Measurements from ENCODE around the gene GAGE12D. TPM values are rescaled to one million over a fixed set of nuclear protein-coding genes. Genes with fewer than 3 reads are reported as not detected.
"Not testable (repeated sequence)": the region's sequence is repeated elsewhere in the genome, so short reads cannot be mapped to it uniquely, and the experiment has no call there.

Gene GAGE12D
- total and polyA plus RNA-seq, 9 of the 15 experiments (the other 6 are each of a cell fraction or from before 2014, with no cell fraction given): 0.64 TPM; not detected in 8

- BruUV-seq (replicated peaks): TSS peak; percentile 89
- H3K36me3 ChIP-seq (ENCODE audit: control insufficient read depth, insufficient read depth, low read length); intact Hi-C loops (cut with micrococcal nuclease); in situ Hi-C loops (cut with MboI); DNase-seq (ENCODE audit: extremely low read depth in 1 of 4, low spot score in 3 of 4); ATAC-seq; H3K4me1 ChIP-seq (replicated peaks in 1 of 2; ENCODE audit: control insufficient read depth in 2 of 2, insufficient read depth in 2 of 2, low read length in 2 of 2); H3K9me1 ChIP-seq (ENCODE audit: control insufficient read depth, insufficient read depth, low read length); H2AFZ ChIP-seq (ENCODE audit: low read depth, low read length); POLR2A ChIA-PET; CTCF ChIA-PET (ENCODE audit: low intra/inter-chr PET ratio); H4K20me1 ChIP-seq (replicated peaks; ENCODE audit: control insufficient read depth, insufficient read depth, low read length); FAIRE-seq; H3K9me3 ChIP-seq (replicated peaks; ENCODE audit: control insufficient read depth, insufficient read depth, low read depth, low read length); H3K27me3 ChIP-seq (ENCODE audit: control insufficient read depth in 2 of 2, insufficient read depth in 2 of 2, low read length in 2 of 2); H3K27ac ChIP-seq (ENCODE audit: extremely low read depth, low read depth, low read length); H3K79me2 ChIP-seq (ENCODE audit: control insufficient read depth, insufficient read depth, low read length): not testable (repeated sequence)
- peak overlapping the region; percentile 39 for H3K4me3 ChIP-seq
- WGBS (ENCODE audit: insufficient coverage, low coverage, missing lambda C conversion rate): 35% methylated on average over 17 of the region's 37 CpGs
- TF ChIP-seq EGR1 (conservative IDR thresholded peaks at IDR 0.05) (peak; percentile 45; the same call in 1 of the 2 replicates), MNT (conservative IDR thresholded peaks at IDR 0.05) (0 out of 4 replicates have a peak, but pooled peaks of 1 of the 2 experiments have one; percentile 20), VEZF1 (CRISPR knock-in tag; IDR thresholded peaks at IDR 0.05) (0 out of 2 replicates have a peak, but pooled peaks have one; percentile 21), EP400 (IDR thresholded peaks at IDR 0.05) (peak; percentile 39; the same call in 1 of the 2 replicates)
- TF ChIP-seq, protein P1, sequence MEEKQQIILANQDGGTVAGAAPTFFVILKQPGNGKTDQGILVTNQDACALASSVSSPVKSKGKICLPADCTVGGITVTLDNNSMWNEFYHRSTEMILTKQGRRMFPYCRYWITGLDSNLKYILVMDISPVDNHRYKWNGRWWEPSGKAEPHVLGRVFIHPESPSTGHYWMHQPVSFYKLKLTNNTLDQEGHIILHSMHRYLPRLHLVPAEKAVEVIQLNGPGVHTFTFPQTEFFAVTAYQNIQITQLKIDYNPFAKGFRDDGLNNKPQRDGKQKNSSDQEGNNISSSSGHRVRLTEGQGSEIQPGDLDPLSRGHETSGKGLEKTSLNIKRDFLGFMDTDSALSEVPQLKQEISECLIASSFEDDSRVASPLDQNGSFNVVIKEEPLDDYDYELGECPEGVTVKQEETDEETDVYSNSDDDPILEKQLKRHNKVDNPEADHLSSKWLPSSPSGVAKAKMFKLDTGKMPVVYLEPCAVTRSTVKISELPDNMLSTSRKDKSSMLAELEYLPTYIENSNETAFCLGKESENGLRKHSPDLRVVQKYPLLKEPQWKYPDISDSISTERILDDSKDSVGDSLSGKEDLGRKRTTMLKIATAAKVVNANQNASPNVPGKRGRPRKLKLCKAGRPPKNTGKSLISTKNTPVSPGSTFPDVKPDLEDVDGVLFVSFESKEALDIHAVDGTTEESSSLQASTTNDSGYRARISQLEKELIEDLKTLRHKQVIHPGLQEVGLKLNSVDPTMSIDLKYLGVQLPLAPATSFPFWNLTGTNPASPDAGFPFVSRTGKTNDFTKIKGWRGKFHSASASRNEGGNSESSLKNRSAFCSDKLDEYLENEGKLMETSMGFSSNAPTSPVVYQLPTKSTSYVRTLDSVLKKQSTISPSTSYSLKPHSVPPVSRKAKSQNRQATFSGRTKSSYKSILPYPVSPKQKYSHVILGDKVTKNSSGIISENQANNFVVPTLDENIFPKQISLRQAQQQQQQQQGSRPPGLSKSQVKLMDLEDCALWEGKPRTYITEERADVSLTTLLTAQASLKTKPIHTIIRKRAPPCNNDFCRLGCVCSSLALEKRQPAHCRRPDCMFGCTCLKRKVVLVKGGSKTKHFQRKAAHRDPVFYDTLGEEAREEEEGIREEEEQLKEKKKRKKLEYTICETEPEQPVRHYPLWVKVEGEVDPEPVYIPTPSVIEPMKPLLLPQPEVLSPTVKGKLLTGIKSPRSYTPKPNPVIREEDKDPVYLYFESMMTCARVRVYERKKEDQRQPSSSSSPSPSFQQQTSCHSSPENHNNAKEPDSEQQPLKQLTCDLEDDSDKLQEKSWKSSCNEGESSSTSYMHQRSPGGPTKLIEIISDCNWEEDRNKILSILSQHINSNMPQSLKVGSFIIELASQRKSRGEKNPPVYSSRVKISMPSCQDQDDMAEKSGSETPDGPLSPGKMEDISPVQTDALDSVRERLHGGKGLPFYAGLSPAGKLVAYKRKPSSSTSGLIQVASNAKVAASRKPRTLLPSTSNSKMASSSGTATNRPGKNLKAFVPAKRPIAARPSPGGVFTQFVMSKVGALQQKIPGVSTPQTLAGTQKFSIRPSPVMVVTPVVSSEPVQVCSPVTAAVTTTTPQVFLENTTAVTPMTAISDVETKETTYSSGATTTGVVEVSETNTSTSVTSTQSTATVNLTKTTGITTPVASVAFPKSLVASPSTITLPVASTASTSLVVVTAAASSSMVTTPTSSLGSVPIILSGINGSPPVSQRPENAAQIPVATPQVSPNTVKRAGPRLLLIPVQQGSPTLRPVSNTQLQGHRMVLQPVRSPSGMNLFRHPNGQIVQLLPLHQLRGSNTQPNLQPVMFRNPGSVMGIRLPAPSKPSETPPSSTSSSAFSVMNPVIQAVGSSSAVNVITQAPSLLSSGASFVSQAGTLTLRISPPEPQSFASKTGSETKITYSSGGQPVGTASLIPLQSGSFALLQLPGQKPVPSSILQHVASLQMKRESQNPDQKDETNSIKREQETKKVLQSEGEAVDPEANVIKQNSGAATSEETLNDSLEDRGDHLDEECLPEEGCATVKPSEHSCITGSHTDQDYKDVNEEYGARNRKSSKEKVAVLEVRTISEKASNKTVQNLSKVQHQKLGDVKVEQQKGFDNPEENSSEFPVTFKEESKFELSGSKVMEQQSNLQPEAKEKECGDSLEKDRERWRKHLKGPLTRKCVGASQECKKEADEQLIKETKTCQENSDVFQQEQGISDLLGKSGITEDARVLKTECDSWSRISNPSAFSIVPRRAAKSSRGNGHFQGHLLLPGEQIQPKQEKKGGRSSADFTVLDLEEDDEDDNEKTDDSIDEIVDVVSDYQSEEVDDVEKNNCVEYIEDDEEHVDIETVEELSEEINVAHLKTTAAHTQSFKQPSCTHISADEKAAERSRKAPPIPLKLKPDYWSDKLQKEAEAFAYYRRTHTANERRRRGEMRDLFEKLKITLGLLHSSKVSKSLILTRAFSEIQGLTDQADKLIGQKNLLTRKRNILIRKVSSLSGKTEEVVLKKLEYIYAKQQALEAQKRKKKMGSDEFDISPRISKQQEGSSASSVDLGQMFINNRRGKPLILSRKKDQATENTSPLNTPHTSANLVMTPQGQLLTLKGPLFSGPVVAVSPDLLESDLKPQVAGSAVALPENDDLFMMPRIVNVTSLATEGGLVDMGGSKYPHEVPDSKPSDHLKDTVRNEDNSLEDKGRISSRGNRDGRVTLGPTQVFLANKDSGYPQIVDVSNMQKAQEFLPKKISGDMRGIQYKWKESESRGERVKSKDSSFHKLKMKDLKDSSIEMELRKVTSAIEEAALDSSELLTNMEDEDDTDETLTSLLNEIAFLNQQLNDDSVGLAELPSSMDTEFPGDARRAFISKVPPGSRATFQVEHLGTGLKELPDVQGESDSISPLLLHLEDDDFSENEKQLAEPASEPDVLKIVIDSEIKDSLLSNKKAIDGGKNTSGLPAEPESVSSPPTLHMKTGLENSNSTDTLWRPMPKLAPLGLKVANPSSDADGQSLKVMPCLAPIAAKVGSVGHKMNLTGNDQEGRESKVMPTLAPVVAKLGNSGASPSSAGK (IDR thresholded peaks at IDR 0.05): peak; percentile 51; the same call in 1 of the 2 replicates
- H3K9ac ChIP-seq (ENCODE audit: insufficient read depth in 1 of 2, low read depth in 2 of 2, low read length in 2 of 2): peak overlapping the region; percentile 20 to 86; a peak in 1 of 4 replicates
- peak overlapping the region; percentile 48; the same call in 1 of the 2 replicates for H3K4me2 ChIP-seq (ENCODE audit: insufficient read depth, low read length)
Observed at GRCh38 chrX:49589769-49590478, 48.4 kb downstream of the GAGE12D start.
